Endodermal cell (in vitro differentiated cells): ENCODE results near the gene SLAIN2. TPM values are rescaled to one million over a fixed set of nuclear protein-coding genes. Genes with fewer than 3 reads are reported as not detected.

ENCODE experiments used
- DNase-seq: peaks from one replicate; pipeline ENCODE4 v3.0.0-alpha.2; 2017
- H3K27ac ChIP-seq: 2 replicates; pipeline ENCODE4 v1.5.1; 2013; ENCODE audit warnings: mild to moderate bottlenecking, low read depth, low read length, moderate library complexity
- H3K27me3 ChIP-seq: 2 replicates; pipeline ENCODE4 v1.6.1; 2013; ENCODE audit warnings: mild to moderate bottlenecking, low read length, moderate library complexity; ENCODE audit not compliant: insufficient read depth, control insufficient read depth, poor library complexity, severe bottlenecking
- H3K36me3 ChIP-seq: 2 replicates; pipeline ENCODE4 v1.7.0; 2013; ENCODE audit warnings: mild to moderate bottlenecking, low read length, moderate library complexity; ENCODE audit not compliant: control insufficient read depth, insufficient read depth
- H3K4me1 ChIP-seq: one replicate; pipeline ENCODE4 v1.7.0; 2013; ENCODE audit warnings: low read length; ENCODE audit not compliant: control insufficient read depth, insufficient read depth
- H3K4me3 ChIP-seq: 2 replicates; pipeline ENCODE4 v1.5.1; 2013; ENCODE audit warnings: mild to moderate bottlenecking, low read length, moderate library complexity
- H3K9ac ChIP-seq: 2 replicates; pipeline ENCODE4 v1.6.1; 2013; ENCODE audit warnings: mild to moderate bottlenecking, low read length, moderate library complexity; ENCODE audit not compliant: poor library complexity, severe bottlenecking; ENCODE audit errors: extremely low read depth
- H3K9me3 ChIP-seq: 2 replicates; pipeline ENCODE4 v1.6.1; 2013; ENCODE audit warnings: mild to moderate bottlenecking, low read length, moderate library complexity; ENCODE audit not compliant: control insufficient read depth
- H3K27ac Mint-ChIP-seq: 2 replicates; pipeline ENCODE4 v1.8.0; 2020; ENCODE audit warnings: mixed read lengths
- H3K27me3 Mint-ChIP-seq: 2 replicates; pipeline ENCODE4 v1.8.0; 2021; ENCODE audit warnings: mild to moderate bottlenecking, mixed read lengths; ENCODE audit not compliant: insufficient read depth
- H3K36me3 Mint-ChIP-seq: 2 replicates; pipeline ENCODE4 v1.8.0; 2020; ENCODE audit warnings: low read depth, mixed read lengths
- H3K4me1 Mint-ChIP-seq: 2 replicates; pipeline ENCODE4 v1.8.0; 2020; ENCODE audit warnings: mixed read lengths
- H3K4me3 Mint-ChIP-seq: 2 replicates; pipeline ENCODE4 v1.8.0; 2020; ENCODE audit warnings: mild to moderate bottlenecking, moderate library complexity, mixed read lengths
- H3K9me3 Mint-ChIP-seq: 2 replicates; pipeline ENCODE4 v1.8.0; 2020; ENCODE audit warnings: mild to moderate bottlenecking, mixed read lengths
- WGBS, 2 experiments: methylation state at CpG; one replicate each; pipeline versions ENCODE4 v1.1.5 to v1.1.7; 2013; ENCODE audit warnings: missing lambda C conversion rate in 2 of 2, mixed read lengths in 1 of 2; ENCODE audit not compliant: insufficient coverage in 1 of 2, insufficient read length in 1 of 2; 5-methylcytosine and 5-hydroxymethylcytosine counted together
- total RNA-seq, 2 donors: library from RNA; stranded (reverse); fragmentation: NEBNext Ultra II Directional in 1 of 2; extraction: Animal tissue kit (Norgen Biotek cat#: 25700) in 1 of 2; gene quantifications; 2 replicates in 1 of 2; 3 replicates in 1 of 2; pipeline ENCODE4 v1.2.1, GENCODE V29; 2021
- TF ChIP-seq, protein P1 (sequence below): fragments of 200-600 bp; sonication (generic); conservative IDR thresholded peaks from 2 replicates; pipeline ENCODE4 v1.5.0; 2021; ENCODE audit warnings: antibody characterized with exemption, mild to moderate bottlenecking

The SLAIN2 gene
- total RNA-seq, 2 donors from 2014 or later = 42.1 to 49.8 TPM

DNA sequence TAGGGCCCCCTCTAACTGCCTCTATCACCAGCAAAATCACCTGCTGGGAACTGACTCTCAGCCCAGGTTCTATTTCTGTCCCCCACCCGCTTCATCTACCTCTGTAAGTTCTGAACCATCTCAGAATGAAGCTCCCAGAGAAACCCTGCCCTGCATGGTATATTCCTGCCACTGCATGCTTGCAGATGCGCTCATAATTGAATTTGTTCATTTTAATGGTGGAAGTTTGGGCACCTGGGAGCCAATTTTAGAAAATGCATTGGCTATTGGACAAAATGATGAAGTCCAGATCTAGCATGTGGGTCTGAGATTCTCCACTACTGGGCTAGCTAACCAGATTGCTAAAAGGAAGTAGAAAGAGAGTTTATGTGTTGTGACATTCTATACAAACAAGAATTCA, 113.3 kb downstream of the SLAIN2 start:
- TF ChIP-seq, protein P1, sequence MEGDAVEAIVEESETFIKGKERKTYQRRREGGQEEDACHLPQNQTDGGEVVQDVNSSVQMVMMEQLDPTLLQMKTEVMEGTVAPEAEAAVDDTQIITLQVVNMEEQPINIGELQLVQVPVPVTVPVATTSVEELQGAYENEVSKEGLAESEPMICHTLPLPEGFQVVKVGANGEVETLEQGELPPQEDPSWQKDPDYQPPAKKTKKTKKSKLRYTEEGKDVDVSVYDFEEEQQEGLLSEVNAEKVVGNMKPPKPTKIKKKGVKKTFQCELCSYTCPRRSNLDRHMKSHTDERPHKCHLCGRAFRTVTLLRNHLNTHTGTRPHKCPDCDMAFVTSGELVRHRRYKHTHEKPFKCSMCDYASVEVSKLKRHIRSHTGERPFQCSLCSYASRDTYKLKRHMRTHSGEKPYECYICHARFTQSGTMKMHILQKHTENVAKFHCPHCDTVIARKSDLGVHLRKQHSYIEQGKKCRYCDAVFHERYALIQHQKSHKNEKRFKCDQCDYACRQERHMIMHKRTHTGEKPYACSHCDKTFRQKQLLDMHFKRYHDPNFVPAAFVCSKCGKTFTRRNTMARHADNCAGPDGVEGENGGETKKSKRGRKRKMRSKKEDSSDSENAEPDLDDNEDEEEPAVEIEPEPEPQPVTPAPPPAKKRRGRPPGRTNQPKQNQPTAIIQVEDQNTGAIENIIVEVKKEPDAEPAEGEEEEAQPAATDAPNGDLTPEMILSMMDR = no peak
- no peaks in the 10 kb centered on the region for H3K27me3 Mint-ChIP-seq
- 91 to 100% methylated on average over 2 of the region's 2 CpGs for WGBS, 2 experiments

DNA sequence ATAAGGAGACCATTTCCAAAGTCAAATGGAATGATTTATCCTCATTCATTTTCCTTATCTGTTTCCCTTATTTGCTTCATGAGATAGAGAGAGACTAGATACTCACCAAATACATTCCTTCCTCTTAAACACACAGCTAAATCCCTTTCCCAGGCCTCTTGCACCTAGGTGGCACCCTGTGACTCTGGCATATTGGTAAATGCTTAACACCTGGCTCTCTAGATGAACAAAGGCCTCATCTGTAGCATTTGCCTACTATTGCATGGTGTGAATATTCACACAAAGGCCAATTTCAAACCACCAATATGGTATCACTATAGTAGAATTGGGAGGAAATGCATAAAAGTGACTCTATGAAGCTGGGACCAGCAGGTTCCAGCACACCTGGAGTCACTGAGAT, 119.7 kb downstream of the SLAIN2 start:
- no peak overlapping the region for H3K27ac ChIP-seq
- peak overlapping the region; percentile 4 for H3K4me3 ChIP-seq
- no peaks in the 10 kb centered on the region for H3K36me3 ChIP-seq
- TF ChIP-seq, protein P1 = no peak
- peaks cover 20% of the 10 kb centered on the region for H3K9me3 ChIP-seq
- no peaks in the 10 kb centered on the region for H3K27me3 ChIP-seq
- H3K9ac ChIP-seq = peak overlapping the region; percentile 41
- Mint-ChIP-seq H3K4me3 (no peak overlapping the region), H3K4me1 (peaks cover 20% of the 10 kb centered on the region), H3K9me3 (peaks cover 12% of the 10 kb centered on the region), H3K27ac (peak overlapping the region; percentile 83), H3K27me3 (peaks cover 16% of the 10 kb centered on the region), H3K36me3 (no peaks in the 10 kb centered on the region)
- H3K4me1 ChIP-seq = peaks cover 4% of the 10 kb centered on the region
- peak; percentile 70 for DNase-seq

More for the DNA sequence above, 113.3 kb downstream of the SLAIN2 start:
- H3K27ac Mint-ChIP-seq = no peak overlapping the region
- no peak overlapping the region for H3K27ac ChIP-seq
- no peaks in the 10 kb centered on the region for H3K9me3 Mint-ChIP-seq
- H3K9ac ChIP-seq = no peak overlapping the region
- no peaks in the 10 kb centered on the region for H3K4me1 ChIP-seq
- H3K9me3 ChIP-seq = no peaks in the 10 kb centered on the region
- DNase-seq = no peak
- H3K4me3 ChIP-seq = no peak overlapping the region
- no peak overlapping the region for H3K4me3 Mint-ChIP-seq
- no peaks in the 10 kb centered on the region for H3K36me3 Mint-ChIP-seq
- no peaks in the 10 kb centered on the region for H3K4me1 Mint-ChIP-seq
- H3K27me3 ChIP-seq = no peaks in the 10 kb centered on the region
- no peaks in the 10 kb centered on the region for H3K36me3 ChIP-seq

DNA sequence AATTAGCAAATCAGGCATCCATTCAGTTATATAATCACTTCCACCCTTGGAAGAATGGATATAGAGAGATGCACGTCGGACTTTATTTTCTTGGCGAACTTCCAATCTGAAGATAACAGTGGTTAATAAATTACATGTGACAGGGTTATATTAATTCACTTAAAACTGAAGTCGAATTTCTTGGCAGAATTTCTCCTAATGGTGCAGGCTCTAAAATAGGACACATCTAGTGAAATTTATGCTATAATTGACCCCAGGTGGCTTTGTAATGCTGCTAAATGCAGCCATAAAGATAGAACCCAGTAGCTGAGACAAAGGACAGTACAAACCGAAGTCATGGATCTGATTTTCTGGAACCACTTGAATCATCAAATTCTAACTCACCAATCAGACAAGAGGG, 121.0 kb downstream of the SLAIN2 start:
- Histone ChIP-seq H3K27ac (no peak overlapping the region), H3K36me3 (no peaks in the 10 kb centered on the region), H3K9me3 (peaks cover 20% of the 10 kb centered on the region), H3K27me3 (no peaks in the 10 kb centered on the region), H3K4me3 (no peak overlapping the region), H3K9ac (no peak overlapping the region), H3K4me1 (peaks cover 11% of the 10 kb centered on the region)
- H3K27ac Mint-ChIP-seq = no peak overlapping the region
- peaks cover 12% of the 10 kb centered on the region for H3K9me3 Mint-ChIP-seq
- DNase-seq = no peak
- TF ChIP-seq, protein P1 = no peak
- no peak overlapping the region for H3K4me3 Mint-ChIP-seq
- no peaks in the 10 kb centered on the region for H3K36me3 Mint-ChIP-seq
- H3K4me1 Mint-ChIP-seq = peaks cover 23% of the 10 kb centered on the region
- 75 to 94% methylated on average over 1 to 5 of the region's 5 CpGs for WGBS, 2 experiments
- H3K27me3 Mint-ChIP-seq = peaks cover 16% of the 10 kb centered on the region
